ENCODE measurements around the gene PKNOX1. TPM values are rescaled to one million over a fixed set of nuclear protein-coding genes. Genes with fewer than 3 reads are reported as not detected.
"Not testable (repeated sequence)": the region's sequence is repeated elsewhere in the genome, so short reads cannot be mapped to it uniquely, and the experiment has no call there.

PKNOX1 gene
- polyA plus RNA-seq, 1 donor: 21.0 TPM

DNA sequence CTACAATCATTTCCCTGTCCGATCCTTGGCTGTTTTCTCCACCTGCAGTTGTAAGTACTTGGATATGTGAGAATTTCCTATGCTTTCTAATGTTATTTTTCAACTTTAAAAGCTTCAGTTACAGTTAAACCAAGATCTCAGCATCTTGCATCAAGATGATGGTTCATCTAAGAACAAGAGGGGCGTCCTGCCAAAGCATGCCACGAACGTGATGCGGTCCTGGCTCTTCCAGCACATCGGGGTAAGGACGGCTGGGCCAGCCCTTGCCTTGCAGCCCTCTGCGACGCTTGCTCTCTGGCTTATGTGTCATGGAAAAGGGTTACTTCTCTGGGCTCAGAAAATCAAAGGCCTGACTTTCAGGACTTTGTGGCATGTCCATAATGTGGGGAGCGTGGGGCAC, 46.8 kb downstream of the PKNOX1 start:
- no peak for DNase-seq

DNA sequence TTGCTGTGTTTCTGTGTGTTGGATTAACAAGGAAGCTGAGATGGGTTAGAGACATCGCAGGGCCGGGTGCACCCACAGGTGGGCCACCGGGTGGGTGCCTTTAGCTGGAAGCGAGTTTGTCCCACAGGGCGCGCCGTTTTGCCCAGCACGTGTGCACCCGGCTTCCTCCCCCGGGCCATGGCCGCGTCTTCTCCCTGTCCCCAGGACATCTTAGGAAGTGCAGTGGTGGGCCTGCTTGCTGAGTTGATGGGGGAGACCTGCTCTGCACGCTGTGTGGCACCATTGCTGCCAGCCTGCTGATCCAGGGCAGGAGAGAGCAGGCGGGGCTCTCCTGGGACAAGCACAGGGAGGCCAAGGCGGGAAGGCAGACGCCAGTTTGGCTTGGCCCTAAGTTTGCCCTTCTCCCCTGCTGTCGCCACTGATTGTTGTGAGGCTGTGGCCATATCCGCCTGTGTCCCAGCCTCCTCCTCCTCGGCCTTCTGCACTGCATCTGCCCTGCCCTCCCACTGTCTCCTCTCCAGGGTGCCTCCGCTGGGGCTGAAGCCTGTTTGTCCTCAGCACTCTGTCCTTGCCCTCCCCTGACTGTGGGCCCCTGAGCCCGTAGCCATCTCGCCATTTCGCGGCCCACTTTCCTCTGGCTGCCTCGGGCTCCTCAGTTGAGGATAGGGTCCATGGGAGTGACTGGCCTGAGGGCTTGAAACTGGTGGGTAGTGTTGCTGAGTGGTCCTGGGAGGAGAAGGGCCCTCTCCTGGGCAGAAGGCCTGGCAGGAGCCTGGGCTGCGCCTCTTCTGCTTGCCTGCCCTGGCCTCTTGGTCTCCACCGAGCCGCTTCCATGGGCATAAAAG, 47.6 kb downstream of the PKNOX1 start:
- no peak for DNase-seq

GRCh38 chr21:43023175-43023574, 48.8 kb downstream of the PKNOX1 start:
- DNase-seq: no peak

- DNase-seq: no peak
These were observed 50.2 kb downstream of the PKNOX1 start for GRCh38 chr21:43024439-43025136.

DNA sequence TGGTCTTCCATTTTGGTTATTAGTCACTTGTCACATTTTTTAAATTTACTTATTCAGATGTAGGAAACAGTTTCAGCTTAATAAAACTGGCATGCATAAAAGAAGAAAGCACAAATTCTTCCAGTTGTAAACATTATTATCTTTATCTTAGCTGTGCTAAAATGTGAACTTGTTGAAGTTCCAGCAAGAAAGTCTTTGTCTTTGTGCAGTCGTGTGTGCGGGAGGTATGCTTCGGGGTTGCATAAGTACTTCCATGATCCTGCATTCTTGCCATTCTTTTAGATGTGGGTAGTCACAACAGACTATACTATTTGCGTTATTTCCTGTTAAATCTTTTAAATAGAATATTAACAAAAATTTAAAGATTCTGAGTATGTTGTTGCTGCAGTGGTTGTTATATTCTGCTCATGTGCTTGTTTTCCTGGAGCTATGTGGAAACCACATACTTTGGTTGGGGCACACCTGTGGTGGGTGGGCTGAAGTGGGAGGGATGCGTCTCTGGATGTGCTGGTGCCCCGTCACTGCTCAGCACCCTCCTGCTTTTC, 51.3 kb downstream of the PKNOX1 start:
- DNase-seq: no peak

- DNase-seq: no peak
These were observed 53.7 kb downstream of the PKNOX1 start for GRCh38 chr21:43027846-43028731.

DNA sequence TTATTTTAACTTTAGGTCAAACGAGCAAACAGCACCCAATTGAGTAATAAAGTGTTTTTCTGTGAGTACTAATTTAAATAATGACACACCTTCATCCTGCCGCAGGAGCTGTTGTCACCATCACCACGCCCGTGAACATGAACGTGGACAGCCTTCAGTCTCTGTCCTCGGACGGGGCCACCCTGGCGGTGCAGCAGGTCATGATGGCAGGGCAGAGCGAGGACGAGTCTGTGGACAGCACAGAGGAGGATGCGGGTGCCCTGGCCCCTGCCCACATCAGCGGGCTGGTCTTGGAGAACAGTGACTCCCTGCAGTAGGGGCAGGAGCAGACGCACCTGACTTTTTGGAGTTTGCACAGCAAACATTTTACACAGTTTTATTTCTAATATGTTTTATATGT, 55.4 kb downstream of the PKNOX1 start:
- no peak for DNase-seq

DNA sequence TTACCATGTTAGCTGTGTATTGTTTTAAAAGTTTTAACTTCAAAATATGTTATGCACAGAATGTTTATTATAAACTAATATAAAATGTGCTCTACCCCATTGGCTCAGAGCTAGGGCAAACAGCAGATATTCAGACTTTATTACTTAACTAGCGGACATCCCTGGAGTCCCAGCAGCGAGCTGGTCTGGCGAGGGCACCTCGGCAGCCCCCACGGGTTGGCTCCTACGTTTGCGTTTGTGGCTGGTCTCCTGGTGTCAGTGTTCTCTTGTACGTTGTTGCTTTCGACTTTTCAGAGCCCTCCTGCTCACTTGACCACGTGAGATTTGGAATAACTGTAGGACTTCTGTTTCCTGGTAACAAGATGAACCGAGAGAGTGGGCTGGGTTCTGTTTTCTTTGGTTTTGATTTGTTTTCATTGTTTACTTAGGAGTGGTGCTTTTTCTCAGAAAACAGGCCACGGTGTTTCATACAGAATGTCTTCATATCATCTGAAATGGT, 56.8 kb downstream of the PKNOX1 start:
- no peak for DNase-seq

- no peak for DNase-seq
These were observed 59.7 kb downstream of the PKNOX1 start for GRCh38 chr21:43034101-43034500.

GRCh38 chr21:43034826-43035225, 60.5 kb downstream of the PKNOX1 start:
- no peak for DNase-seq

- DNase-seq: not testable (repeated sequence)
These were observed 62.5 kb downstream of the PKNOX1 start for GRCh38 chr21:43036889-43037288.

GRCh38 chr21:43037918-43038658, 63.7 kb downstream of the PKNOX1 start:
- DNase-seq: not testable (repeated sequence)

DNA sequence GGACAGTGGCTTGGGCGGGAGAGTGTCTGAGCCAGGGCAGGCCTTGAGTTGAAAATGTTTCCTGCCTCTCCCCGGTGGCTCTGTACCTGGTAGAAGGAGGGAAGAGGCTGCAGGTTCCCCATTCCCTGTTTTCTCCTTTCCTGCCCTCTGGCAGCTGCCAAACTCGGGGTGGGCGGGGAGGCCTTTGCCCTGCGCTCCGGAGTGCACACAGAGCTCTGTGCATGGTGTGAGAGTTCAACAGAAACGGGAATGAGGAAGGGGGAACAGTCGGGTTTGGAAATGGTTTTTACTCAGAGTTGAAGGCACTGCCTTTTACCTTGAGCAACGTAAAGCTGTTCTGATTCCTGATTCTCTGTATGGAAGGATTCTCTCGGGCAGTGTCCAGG, 64.3 kb downstream of the PKNOX1 start:
- not testable (repeated sequence) for DNase-seq

GRCh38 chr21:43042169-43042568, 67.8 kb downstream of the PKNOX1 start:
- not testable (repeated sequence) for DNase-seq

- not testable (repeated sequence) for DNase-seq
These were observed 68.9 kb downstream of the PKNOX1 start for GRCh38 chr21:43043291-43043690.

- not testable (repeated sequence) for DNase-seq
These were observed 70.2 kb downstream of the PKNOX1 start for GRCh38 chr21:43044547-43044946.

- not testable (repeated sequence) for DNase-seq
These were observed 71.0 kb downstream of the PKNOX1 start for GRCh38 chr21:43045165-43045875.

DNA sequence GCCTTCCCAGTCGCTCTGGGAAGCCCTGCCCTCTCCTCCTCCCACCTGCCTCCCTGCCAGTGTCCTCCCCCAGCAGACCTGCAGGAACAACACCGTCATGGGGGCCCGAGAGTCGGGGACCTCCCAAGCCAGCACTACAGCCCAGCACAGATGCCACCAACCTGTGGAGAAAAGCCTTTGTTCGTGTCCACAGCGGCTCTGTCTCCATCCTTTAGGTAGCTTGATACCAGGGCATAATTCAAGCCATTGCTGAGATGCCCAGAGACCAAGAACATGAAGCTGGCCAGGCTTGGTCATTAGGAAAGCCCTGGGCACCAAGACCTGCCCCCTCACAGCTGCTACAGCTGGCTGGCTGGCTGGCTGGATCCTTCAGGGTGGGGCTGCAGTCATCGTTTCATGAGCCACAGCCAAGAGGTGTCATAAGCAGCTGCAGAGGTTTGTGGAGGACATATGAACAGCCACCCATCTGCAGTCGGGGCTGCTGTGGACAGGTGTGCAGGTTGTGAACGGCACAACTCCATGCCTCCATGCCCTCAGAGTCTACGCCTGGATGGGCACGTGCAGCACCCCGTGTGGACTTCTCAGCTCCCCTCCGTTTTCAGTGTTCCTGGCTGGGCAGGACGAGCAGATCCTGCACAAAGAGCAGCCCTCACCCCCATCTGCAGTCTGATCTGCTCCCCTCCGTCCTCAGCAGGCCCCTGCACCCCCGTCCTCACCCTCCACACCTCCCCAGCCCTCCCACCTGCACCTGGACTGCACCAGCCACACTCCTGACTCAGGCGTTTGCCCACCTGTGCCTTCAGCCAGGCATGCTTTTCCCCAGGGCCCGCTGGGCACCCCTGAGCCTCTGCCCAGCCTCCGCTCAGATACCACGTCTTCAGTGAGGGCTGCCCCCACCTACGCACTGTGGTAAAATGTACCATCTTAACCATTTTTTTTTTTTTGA, 71.8 kb downstream of the PKNOX1 start:
- DNase-seq: not testable (repeated sequence)

DNA sequence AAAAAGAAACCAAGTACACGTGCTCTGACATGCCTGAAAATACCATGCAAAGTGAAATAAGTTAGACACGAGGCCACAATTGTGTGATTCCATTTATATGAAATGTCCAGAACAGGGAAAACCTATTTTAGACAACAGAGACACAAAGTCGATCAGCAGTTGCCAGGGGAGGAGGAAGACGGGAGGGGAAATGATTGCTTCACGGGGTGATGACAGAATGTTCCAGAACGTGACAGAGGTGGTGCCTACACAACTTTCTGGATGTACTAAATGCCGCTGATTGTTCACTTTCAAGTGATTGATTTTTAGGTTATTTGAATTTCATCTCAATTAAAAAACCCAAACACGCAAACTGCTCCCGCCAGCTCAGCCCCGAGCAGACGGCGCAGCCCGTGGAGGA, 78.8 kb downstream of the PKNOX1 start:
- not testable (repeated sequence) for DNase-seq

Measured in hindlimb muscle (tissue), 1 donor.